Subcutaneous adipose tissue (tissue), 4 donors: ENCODE results near the gene GFM1. TPM values are rescaled to one million over a fixed set of nuclear protein-coding genes. Genes with fewer than 3 reads are reported as not detected.

Experiments
- total RNA-seq, 4 donors: library from RNA; depleted of rRNA; stranded (reverse); fragments of >200 nt; gene quantifications; one replicate each; pipeline ENCODE4 v1.1.0, GENCODE V29; 2016
- TF ChIP-seq, protein P1 (sequence below): fragments of 450-650 bp; IDR thresholded peaks from one replicate; pipeline ENCODE4 v1.5.1; 2016; ENCODE audit warnings: low read depth, mild to moderate bottlenecking, control low read depth, antibody characterized with exemption, moderate library complexity

The GFM1 gene
- total RNA-seq, 4 donors from 2014 or later = 34.2 to 62.4 (median 49.0) TPM

DNA sequence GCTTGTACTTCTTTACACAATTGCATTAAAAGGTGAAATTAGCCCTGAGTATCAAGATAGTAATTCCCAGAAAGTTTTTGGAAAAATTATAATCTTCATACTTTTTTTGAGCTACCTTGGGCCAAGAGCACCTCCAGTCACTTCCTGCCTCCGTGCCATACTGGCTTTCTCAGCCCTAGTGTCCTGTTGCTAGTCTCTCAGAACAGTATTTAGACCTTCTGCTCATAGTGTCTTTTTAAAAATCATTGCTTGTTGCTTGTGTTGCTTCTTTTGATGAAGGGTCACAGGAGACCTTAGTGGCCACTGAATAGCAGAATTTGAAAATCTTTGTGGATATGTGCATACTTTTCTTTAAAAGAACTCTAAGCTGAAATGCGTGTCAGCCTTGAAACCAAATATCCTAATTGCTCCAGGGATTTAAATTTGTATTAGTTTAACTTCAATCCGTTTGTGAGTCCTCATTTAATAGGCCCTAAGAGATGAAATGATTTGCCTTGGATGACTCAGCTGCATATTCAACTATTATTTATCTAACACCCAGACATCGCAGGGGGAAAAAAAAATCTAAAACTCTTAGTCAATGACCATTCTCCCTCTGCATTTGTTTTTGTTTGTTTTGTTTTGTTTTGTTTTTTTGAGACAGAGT, 57.2 kb downstream of the GFM1 start:
- TF ChIP-seq, protein P1, sequence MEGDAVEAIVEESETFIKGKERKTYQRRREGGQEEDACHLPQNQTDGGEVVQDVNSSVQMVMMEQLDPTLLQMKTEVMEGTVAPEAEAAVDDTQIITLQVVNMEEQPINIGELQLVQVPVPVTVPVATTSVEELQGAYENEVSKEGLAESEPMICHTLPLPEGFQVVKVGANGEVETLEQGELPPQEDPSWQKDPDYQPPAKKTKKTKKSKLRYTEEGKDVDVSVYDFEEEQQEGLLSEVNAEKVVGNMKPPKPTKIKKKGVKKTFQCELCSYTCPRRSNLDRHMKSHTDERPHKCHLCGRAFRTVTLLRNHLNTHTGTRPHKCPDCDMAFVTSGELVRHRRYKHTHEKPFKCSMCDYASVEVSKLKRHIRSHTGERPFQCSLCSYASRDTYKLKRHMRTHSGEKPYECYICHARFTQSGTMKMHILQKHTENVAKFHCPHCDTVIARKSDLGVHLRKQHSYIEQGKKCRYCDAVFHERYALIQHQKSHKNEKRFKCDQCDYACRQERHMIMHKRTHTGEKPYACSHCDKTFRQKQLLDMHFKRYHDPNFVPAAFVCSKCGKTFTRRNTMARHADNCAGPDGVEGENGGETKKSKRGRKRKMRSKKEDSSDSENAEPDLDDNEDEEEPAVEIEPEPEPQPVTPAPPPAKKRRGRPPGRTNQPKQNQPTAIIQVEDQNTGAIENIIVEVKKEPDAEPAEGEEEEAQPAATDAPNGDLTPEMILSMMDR = no peak

DNA sequence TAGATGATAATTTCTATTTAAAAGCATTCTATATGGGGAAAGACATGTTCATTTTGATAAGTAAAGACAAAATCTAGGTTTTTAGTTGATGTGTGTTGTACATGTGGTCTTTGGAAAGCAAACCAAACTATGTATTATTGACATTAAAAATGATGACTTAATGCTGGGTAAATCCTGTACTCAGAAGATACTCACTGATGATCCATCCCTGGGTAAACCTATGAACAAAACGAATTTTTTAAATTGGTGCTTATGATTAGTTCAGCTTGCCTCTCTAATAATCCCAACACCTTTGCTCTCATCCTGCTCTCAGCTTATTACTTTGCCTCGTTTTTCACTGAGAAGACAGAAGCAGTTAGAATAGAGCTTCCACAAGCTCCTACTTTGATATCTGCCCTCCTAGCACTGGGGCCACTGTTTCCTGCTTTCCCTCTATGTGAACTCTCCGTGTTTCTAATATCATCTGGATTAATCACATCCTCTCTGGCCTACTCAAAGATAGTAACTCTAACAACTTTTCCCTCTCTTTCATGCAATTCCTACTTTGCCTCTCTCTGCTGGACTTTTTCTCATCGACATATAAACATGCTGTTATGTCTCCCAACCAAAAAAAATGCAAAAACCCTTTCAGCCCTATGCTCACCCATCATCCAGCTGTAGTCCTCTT, 58.6 kb downstream of the GFM1 start:
- TF ChIP-seq, protein P1 = no peak

DNA sequence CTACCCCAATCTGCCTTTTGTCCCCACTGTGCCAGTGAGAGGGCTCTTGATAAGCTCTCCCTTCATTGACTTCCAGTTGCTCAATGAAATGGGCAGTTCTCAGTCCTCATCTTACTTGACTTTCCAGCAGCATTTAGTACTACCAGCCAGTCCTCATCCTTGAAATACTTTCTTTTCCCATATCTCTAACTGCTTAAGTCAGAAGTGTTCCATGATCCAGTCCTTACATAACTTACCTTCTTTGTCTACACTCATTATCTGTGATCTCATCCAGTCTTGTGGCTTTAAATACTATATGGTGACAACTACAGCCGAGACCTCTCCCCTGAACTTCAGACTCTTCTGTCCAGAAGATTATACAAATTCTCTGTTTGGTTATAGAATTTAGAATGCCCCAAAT, 59.2 kb downstream of the GFM1 start:
- TF ChIP-seq, protein P1 = no peak

DNA sequence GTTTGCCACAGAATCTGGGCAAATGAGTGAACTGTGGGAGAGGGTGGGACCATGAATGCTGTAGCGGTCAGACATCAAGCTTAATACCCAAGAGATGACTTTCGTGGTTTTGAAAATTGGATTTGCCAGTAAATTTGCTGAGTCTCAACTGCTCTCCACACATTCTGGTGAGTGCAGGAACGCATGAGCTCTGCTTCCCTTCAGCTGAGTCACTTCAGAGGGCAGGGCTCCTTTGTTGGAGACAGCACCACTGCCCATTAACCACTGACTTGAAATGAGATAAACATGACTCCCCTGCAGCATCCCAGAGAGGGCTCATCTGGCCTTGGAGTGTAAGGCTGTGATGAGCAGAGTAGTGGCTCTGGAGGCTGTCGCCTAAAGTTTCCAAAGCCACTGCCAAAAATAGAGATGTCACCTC, 65.3 kb downstream of the GFM1 start:
- TF ChIP-seq, protein P1 = no peak

DNA sequence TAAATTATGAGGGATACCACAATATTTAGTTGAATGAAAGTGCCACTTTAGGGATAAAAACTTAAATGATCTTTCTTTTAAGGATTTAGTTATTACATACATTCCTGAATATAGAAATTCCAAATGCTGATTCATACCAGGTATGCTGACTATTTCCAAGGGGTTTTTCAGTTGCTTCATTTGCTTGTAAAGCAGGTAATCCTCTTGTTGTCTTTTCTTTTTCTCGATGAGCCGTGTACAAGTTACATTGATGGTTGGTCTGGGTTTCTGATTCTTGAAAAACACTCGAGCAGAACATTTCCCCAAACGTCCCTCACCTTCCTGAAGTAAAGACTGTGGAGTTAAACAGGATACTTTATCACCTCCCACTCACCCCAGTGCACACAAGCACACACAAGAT, 66.3 kb downstream of the GFM1 start:
- TF ChIP-seq, protein P1 = no peak

DNA sequence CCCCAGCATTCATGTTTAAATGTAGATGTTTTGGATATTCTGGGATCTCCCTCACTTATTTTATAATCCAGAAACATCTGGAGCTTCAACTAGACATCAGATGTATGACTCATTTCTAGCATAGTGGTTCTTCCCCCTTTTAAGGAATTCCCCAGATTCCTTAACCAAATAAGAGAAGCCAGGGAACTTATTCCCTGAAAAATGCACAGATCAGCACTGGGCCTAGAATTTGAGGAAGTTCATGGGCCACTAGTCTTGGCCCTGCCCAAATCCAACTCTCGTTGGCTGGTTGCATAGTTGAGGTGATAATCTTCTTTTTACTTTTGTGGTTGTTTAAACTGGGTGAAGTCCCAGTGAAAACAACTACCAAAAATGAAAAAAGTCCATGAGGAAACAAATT, 67.6 kb downstream of the GFM1 start:
- TF ChIP-seq, protein P1 = no peak

DNA sequence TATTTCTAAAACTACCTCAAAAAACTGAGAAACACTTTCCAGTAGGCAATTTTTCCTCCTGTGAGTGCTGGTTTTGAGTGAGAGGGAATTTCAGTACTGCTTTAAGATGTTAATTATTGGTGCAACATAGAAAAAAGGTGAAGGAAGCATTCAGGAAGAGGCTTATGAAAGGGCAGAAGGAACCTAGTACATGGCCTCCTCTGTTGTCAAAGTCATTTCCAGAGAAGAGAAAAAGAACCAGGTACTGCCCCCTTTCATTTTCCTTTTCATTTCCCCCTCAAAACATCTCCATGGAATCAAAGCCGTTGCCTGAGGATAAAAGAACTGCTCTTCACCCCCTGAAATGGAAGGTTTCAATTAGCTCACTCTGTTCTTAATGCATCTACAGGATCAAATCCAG, 68.1 kb downstream of the GFM1 start:
- TF ChIP-seq, protein P1 = no peak
